IPS DF 4.7 (cell line): Measurements from ENCODE around the gene ESRRA.

Experiments
- DNase-seq: peaks from one replicate; pipeline ENCODE4 v3.0.0-alpha.2; 2013; ENCODE audit warnings: low spot score; ENCODE audit errors: extremely low read depth

The ESRRA gene

DNA sequence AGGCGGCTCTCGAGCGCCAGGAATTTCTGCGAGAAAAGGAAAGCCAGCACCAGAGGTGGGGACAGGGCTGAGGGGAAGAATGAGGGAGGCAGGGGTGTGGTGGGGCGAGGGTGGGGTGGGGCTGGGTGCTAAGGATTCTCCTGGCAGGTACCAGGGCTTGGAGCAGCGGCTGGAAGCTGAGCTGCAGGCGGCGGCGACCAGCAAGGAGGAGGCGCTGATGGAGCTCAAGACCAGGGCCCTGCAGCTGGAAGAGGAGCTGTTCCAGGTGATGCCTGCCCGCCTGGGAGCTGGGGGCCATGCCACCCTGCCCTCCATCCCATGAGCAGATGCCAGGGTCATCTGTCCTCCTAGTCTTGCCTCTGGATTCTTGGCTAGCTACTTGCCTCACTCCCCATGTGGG is 44.1 kb downstream of the ESRRA start:
- DNase-seq: no peak

DNA sequence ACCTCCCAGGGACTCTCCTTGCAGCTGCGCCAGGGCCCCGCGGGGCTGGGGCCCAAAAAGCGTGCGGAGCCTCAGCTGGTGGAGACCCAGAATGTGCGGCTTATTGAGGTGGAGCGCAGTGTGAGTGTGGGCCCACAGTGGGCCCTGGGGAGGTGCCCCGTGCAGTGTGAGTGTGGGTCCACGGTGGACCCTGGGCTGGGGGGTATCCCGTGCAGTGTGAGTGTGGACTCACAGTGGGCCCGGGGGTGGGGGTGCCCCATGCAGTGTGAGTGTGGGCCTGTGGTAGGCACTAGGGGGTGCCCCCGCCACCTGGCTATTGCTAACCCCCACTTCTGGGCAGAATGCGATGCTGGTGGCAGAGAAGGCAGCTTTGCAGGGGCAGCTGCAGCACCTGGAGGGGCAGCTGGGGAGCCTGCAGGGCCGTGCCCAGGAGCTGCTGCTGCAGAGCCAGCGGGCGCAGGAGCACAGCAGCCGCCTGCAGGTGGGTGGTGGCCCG is 45.9 kb downstream of the ESRRA start:
- no peak for DNase-seq

DNA sequence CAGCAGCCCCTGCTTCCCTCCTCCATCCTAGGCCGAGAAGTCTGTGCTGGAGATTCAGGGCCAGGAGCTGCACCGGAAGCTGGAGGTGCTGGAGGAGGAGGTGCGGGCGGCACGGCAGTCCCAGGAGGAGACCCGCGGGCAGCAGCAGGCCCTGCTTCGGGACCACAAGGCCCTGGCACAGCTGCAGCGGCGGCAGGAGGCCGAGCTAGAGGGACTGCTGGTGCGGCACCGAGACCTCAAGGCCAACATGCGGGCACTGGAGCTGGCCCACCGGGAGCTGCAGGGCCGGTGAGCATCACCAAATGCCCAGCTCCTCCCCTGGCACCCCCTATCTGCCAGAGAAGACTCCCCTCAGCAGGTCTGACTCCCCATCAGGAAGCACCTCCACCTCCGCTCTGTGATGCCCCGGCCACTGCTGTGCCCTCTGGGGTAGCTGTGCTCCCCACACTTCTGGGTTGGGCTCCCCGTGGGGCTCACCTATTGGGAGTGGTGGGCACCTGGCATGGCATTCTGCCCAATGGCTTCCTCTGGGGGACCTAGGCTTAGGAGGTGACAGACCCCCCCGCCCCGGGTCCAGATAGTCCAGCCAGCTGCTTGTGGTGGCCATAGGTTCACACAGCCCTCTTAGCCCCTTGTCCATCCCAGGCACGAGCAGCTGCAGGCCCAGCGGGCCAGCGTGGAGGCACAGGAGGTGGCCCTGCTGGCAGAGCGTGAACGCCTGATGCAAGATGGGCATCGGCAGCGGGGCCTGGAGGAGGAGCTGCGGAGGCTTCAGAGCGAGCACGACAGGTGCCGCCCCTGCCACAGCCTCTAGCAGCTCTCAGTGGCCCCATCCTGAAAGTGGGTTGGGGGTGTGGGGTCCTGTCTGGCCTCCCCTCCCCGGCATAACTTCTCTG is 47.0 kb downstream of the ESRRA start:
- DNase-seq: no peak

- no peak for DNase-seq
These were observed 47.8 kb downstream of the ESRRA start for GRCh38 chr11:64352995-64353714.

DNA sequence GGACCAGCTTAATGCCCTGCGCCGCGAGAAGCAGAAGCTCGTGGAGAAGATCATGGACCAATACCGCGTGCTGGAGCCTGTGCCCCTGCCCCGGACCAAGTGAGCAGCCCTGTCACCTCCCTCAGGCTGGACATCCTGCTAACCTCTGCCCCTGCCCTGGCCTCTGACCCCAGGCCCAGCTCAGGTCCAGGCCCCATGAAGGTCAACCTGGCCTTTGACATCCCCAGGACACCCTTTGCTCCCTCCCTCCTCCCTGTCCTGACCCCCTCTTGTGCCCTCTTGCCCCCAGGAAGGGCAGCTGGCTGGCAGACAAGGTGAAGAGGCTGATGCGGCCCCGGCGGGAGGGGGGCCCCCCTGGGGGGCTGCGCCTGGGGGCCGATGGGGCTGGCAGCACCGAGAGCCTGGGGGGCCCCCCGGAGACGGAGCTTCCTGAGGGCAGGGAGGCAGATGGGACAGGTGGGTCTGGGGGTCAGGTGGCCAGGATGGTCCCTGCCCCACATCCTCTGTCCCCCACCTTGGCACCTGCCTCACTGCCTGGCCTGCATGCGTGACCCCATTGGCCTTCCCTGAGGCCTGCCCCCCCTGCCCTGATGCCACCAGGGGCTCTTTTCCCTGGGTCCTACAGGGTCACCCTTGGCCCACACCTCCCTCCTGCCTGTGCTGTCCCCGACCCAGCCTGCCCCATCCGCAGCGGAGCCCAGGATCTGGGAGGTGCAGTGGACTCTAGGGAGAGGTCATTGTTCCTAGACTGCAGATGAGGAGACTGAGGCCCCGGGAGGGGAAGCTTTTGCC is 48.6 kb downstream of the ESRRA start:
- DNase-seq: no peak

- no peak for DNase-seq
These were observed 50.0 kb downstream of the ESRRA start for GRCh38 chr11:64355078-64355940.

DNA sequence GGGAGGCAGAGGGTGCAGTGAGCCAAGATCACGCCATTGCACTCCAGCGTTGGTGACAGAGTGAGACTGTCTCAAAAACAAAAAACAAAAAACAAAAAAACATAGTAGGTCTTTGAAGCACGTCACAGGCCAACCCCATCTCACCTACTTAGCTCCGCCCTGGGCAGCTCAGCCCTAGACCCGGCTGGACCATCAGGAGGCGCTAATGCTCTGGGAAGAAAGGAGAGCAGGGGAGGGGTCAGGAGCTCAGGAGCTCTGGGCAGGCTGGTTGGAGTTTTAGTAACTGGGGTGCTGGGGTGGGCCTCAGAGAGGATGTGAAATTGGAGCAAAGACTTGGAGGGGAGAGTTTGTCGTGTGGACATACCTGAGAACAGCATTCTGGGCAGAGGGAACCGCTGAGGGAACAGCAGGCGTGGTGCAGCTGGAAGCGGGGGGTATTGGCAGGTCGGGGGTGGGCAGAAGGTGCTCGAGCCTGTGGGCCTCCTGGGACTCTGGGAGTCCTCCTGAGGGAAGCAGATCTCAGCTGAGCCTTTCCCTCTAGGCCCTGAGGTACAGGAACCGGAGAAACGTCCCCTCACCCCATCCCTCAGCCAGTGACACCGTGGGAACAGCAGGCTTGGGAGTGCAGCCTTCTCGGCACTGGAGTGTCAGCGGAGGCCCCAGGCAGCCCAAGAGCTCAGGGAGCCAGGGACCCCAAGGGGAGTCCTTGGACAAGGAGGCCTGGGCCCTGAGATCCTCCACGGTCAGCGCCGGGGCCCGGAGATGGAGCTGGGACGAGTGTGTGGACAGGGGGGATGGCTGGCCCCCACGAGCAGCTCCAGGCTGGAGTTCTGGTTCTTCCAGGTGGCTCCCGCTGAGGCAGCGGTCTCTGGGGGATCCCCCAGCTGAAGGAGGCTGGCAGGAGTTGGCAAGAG is 51.4 kb downstream of the ESRRA start:
- no peak for DNase-seq

DNA sequence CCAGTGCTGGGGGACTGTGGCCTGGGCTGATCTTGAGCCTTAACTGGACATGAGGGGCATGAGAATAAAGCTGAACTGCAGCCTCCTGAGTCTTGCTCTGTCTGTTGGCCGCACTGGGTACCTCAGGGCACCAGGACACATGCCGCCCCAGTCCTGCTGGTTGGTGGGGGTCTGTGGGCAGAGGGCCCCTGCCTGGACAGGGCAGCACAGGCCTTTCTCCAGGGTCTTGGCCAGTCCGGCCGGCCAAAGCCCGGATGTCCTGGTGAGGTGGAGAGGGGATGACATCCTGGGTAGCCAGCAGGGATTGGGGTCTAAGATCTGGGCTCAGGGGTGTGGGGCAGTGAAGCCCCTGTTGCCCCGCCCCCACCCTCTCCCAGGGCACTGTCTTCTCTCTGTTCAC is 52.1 kb downstream of the ESRRA start:
- DNase-seq: no peak

- no peak for DNase-seq
These were observed 52.7 kb downstream of the ESRRA start for GRCh38 chr11:64357904-64358535.

GRCh38 chr11:64358536-64358906 is 53.2 kb downstream of the ESRRA start:
- DNase-seq: no peak

- no peak for DNase-seq
These were observed 53.8 kb downstream of the ESRRA start, which contains the start of gene RPS6KA4 for GRCh38 chr11:64358907-64359711. RPS6KA4 (plus strand) TSS chr11:64359162; CDS start chr11:64359236, 74 bp downstream.

DNA sequence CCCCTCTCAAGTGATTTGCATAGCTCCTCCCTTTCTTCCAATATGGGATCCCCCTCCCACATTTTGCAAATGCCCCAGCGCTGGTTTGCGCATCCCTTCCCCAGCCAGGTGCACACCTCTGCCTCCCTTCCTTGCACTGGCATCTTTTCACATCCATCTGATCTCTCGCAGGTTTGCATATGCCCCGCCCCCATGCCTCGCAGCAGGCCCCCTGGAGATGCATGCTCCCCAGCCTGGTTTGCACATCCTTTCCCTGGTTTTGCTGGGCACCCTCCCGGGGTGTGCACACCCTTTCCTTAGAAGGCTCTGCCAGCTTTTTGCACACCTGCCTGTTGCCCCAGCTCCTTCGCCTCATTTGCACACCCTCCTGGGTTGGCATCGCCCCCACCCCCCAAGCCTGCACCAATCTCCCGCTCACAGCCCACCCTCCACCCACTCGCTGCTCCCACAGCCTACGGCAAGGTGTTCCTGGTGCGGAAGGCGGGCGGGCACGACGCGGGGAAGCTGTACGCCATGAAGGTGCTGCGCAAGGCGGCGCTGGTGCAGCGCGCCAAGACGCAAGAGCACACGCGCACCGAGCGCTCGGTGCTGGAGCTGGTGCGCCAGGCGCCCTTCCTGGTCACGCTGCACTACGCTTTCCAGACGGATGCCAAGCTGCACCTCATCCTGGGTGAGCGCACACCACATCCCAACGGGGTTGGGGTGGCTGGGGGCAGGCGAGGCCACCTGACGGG is 54.6 kb downstream of the ESRRA start:
- DNase-seq: no peak

GRCh38 chr11:64360448-64360921 is 55.2 kb downstream of the ESRRA start:
- no peak for DNase-seq

- no peak for DNase-seq
These were observed 56.3 kb downstream of the ESRRA start for GRCh38 chr11:64361659-64362058.

DNA sequence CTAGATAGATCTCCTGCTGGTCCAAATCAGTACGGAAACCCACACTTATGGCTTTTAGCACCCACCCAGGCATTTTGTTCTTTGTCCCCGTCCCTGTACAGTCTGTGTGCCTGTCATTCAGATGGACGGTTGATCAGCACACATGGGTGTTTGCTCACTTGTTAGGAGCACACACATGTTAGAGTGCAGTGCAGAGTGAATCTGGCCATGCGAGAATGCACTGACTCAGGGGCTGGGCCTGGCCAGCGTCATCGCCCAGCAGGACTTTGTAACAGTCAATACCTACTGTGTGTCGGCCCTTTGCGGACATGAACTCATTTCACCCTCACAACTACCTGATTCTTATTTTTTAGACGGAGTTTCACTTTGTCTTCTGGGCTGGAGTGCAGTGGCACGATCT is 57.0 kb downstream of the ESRRA start:
- DNase-seq: no peak

DNA sequence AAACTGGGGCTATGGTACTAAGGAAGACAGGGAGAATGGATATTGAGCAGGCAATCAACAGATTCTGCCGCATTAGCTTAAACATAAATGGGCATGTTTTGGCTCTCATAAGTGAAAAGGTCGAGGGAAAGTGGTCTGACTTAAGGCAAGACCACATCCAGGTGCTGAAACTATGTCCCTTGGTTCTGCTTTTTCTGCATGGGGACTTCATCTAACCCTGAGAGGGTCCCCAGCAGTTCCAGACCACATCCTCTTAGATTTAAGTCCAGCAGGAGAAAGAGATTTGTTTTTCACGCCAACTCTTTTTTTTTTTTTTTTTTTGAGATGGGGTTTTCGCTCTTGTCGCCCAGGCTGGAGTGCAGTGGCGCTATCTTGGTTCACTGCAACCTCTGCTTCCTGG is 59.1 kb downstream of the ESRRA start:
- no peak for DNase-seq

DNA sequence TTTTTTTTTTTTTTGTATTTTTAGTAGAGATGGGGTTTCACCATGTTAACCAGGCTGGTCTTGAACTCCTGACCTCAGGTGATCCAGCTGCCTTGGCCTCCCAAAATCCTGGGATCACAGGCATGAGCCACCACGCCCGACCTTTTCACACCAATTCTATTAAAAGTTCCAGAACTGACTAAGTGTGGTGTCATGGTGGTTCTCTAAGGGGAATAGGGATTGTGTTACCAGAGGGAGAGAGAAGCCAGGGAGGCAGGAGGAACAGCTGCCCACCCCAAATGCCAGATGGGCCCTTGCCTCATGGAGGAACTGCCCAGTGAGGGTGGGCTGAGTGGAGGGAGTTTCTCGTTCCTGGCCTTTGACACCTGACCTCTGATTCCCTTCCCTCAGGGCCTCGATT is 59.6 kb downstream of the ESRRA start:
- DNase-seq: no peak
